Measurements from ENCODE around the gene GIPC1. TPM values are rescaled to one million over a fixed set of nuclear protein-coding genes. Genes with fewer than 3 reads are reported as not detected.

GIPC1 gene, protein sequence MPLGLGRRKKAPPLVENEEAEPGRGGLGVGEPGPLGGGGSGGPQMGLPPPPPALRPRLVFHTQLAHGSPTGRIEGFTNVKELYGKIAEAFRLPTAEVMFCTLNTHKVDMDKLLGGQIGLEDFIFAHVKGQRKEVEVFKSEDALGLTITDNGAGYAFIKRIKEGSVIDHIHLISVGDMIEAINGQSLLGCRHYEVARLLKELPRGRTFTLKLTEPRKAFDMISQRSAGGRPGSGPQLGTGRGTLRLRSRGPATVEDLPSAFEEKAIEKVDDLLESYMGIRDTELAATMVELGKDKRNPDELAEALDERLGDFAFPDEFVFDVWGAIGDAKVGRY
- total RNA-seq: 10 to 100 TPM; 65.1 to 97.7 (median 68.5) TPM
- 100 to 1,000 TPM; 344 to 378 (median 351) TPM for polyA plus RNA-seq

DNA sequence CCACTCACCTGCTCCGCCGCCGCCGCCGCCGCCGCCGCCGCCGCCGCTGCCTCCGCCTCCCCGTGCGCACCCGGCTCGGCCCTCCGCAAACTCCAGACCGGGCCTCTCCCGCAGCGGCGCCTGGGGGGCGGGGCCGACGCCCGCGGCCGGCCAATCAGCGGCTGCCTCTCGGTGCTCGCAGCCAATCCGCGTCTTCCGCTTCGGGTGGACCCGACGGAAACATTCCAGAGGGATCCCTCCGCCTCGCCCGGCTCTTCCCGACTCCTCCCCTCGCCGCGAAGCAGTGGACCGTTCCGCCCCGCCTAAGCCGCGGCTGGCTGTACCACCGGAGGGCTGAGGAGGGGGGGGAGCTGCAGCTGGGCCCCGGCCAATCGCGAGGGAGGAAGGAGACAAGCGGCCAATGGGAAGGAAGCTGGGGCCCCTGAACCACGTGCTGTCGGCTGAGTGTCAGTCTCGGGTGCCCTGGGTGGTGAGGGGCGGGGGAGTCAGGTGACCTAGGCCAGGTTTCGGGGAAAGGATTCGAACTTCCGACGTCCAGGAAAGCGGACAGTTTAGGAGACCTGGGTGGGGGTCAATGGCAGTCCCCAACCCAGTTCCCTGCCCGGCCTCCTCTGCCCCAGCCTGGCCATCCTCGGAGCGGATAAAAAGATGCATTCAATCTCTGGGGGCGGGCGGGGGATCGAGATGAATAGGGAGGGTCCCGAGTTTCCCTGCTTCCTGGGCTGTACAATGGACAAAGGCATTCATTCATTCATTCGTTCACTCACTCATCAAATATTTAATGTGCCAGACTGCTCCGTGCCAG, at the start of gene GIPC1:
GIPC1 (minus strand) TSS at position 99 of the 805 bp plus-strand sequence. CDS start 13,151 bp downstream, outside the sequence.
- H3K4me1 ChIP-seq: peaks cover 0 to 31% (median 24%) of the 10 kb centered on the region in 4 donors
- 2 to 4% methylated on average over 71 of the region's 71 CpGs for WGBS, 2 donors

DNA sequence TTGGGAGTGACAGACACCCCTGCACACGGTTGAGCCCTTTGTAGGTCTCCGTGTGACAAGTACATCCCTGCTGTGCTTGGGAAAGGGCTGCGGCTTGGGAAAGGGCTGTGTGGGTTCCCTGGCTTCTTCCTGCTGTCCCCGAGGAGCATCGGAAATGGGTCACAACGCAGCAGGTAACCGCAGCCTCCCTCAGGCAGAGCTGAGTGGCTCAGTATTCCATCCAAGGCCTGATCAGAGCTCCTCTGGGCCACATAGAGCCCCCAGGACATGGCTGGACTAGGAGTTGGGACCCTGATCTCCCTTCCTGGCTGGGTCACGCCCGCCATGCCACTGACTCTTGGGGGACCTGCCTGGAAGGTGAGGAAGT, 49.8 kb upstream of the GIPC1 start:
- DNase-seq: no peak
- 84 to 91% methylated on average over 9 of the region's 9 CpGs for WGBS, 2 donors
- no peak overlapping the region for H3K27ac ChIP-seq
- peaks cover 0 to 22% (median 4%) of the 10 kb centered on the region in 4 donors for H3K36me3 ChIP-seq
- intact Hi-C loops (cut with DNase I): no loop called here
- H3K9me3 ChIP-seq: no peaks in the 10 kb centered on the region
- TF ChIP-seq POLR2AphosphoS5 (IDR thresholded peaks at IDR 0.05) (no peak), POLR2A (IDR thresholded peaks at IDR 0.05) (no peak), EP300 (IDR thresholded peaks at IDR 0.05) (no peak)
- TF ChIP-seq, protein P1, sequence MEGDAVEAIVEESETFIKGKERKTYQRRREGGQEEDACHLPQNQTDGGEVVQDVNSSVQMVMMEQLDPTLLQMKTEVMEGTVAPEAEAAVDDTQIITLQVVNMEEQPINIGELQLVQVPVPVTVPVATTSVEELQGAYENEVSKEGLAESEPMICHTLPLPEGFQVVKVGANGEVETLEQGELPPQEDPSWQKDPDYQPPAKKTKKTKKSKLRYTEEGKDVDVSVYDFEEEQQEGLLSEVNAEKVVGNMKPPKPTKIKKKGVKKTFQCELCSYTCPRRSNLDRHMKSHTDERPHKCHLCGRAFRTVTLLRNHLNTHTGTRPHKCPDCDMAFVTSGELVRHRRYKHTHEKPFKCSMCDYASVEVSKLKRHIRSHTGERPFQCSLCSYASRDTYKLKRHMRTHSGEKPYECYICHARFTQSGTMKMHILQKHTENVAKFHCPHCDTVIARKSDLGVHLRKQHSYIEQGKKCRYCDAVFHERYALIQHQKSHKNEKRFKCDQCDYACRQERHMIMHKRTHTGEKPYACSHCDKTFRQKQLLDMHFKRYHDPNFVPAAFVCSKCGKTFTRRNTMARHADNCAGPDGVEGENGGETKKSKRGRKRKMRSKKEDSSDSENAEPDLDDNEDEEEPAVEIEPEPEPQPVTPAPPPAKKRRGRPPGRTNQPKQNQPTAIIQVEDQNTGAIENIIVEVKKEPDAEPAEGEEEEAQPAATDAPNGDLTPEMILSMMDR (IDR thresholded peaks at IDR 0.05): no peak
- H3K27me3 ChIP-seq: no peaks in the 10 kb centered on the region
- H3K4me3 ChIP-seq: no peak overlapping the region
- peaks cover 0 to 16% (median 8%) of the 10 kb centered on the region in 4 donors for H3K4me1 ChIP-seq

More for the DNA sequence above, at the start of gene GIPC1:
- Histone ChIP-seq H3K27me3 (no peaks in the 10 kb centered on the region), H3K27ac (peak within 1 kb of the TSS; percentile 74 to 83 (median 80)), H3K4me3 (peak within 1 kb of the TSS; percentile 73 to 90 (median 80)), H3K36me3 (peaks cover 0 to 10% (median 0%) of the 10 kb centered on the region in 4 donors), H3K9me3 (no peaks in the 10 kb centered on the region)
- intact Hi-C loops (cut with DNase I): no loop called here
- TF ChIP-seq POLR2AphosphoS5 (IDR thresholded peaks at IDR 0.05): peak; percentile 43 to 81 (median 70)
- no peak for TF ChIP-seq EP300 (IDR thresholded peaks at IDR 0.05)
- DNase-seq: peak; percentile 99

DNA sequence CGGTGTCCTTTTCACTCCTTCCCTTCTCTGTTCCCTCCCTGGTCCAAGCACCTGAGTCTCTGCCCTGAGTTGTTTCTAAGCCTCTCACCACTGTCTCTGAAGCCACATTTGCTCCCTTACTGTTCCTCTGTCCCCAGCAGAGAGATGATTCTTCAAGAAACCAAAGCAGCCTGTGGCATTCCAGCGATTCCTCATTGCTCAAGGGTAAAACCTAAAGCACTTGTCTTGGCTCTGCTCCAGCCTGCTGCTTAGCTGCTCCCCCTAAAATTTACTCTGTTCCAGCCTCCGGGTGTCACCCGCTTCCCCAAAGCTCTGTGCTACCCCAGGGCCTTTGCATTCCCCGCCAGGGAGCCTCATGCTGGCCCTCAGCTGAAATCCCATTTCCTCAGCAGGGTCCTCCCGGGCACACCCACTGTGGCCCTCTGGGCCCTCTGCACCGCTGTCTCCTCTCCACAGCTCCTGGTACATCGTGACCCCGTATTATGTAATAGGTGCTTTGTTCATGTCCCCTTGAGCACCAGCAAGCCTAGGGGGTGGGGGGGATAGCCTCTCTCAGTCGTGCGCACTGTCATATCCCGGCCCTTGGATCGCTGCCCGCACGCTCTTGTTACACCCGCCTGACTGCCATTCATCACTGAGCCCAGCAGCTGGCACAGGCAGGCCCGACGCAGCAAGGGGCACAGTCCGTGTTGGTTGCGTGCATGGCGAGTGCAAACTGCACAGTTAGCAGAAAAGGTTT, 49.2 kb upstream of the GIPC1 start:
- Histone ChIP-seq H3K36me3 (peaks cover 0 to 18% (median 4%) of the 10 kb centered on the region in 4 donors), H3K4me1 (peaks cover 0 to 16% (median 8%) of the 10 kb centered on the region in 4 donors), H3K27me3 (no peaks in the 10 kb centered on the region), H3K4me3 (no peak overlapping the region), H3K9me3 (no peaks in the 10 kb centered on the region), H3K27ac (no peak overlapping the region)
- intact Hi-C loops (cut with DNase I): no loop called here
- TF ChIP-seq, protein P1 (IDR thresholded peaks at IDR 0.05): no peak
- TF ChIP-seq EP300 (IDR thresholded peaks at IDR 0.05): no peak
- TF ChIP-seq POLR2A (IDR thresholded peaks at IDR 0.05): no peak
- no peak for TF ChIP-seq POLR2AphosphoS5 (IDR thresholded peaks at IDR 0.05)
- 72 to 85% methylated on average over 21 of the region's 21 CpGs for WGBS, 2 donors
- peak; percentile 77 for DNase-seq

DNA sequence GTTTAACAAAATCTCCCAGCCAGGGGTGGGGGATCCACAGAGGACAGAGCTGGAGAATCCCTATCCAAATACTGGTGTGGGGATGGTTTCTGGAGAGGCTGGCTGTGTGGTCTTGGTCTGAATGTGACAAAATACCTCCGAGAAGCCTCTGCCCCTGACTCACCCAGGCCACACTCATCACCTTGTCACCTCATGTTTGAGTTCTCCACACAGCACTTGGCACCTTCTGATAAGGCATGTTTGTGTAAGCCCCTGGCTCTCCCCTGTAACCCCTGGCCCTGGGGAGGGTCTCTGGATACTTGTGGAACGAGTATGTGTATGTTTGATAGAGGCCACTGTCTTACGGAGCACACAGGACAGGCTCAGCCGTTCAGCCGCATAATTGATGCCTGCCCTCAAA, 48.1 kb upstream of the GIPC1 start:
- 91 to 93% methylated on average over 5 of the region's 5 CpGs for WGBS, 2 donors
- TF ChIP-seq EP300 (IDR thresholded peaks at IDR 0.05) (no peak), POLR2AphosphoS5 (IDR thresholded peaks at IDR 0.05) (no peak), POLR2A (IDR thresholded peaks at IDR 0.05) (no peak)
- TF ChIP-seq, protein P1 (IDR thresholded peaks at IDR 0.05): no peak
- intact Hi-C loops (cut with DNase I): no loop called here

More for the DNA sequence above, 48.1 kb upstream of the GIPC1 start:
- H3K27me3 ChIP-seq: no peaks in the 10 kb centered on the region
- peaks cover 0 to 16% (median 8%) of the 10 kb centered on the region in 4 donors for H3K4me1 ChIP-seq
- no peak for DNase-seq
- H3K4me3 ChIP-seq: no peak overlapping the region
- no peak overlapping the region for H3K27ac ChIP-seq
- H3K36me3 ChIP-seq: peaks cover 0 to 7% (median 4%) of the 10 kb centered on the region in 4 donors
- no peaks in the 10 kb centered on the region for H3K9me3 ChIP-seq
